Measurements from ENCODE around the gene OSBPL10. TPM values are rescaled to one million over a fixed set of nuclear protein-coding genes. Genes with fewer than 3 reads are reported as not detected.

Gene OSBPL10
- total RNA-seq, 1 donor from 2014 or later, result 3.8 TPM

DNA sequence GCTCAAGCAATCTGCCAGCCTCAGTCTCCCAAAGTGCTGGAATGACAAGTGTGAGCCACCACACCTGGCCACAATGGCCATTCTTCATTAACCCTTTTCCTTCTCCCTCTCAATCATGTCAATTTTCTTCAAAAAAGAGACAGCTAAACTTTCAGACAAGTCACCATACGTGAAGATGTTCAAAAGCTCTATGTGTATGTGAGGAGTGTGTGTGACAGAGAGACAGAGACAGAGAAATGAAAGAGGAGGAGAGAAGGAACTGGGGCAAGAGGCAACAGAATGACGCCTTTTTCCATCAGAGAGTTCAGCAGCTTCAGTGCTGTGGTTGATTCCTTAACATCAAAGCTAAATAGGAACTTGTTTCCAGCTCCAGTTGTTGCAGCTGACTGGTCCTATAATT, 27.4 kb downstream of the OSBPL10 start:
- TF ChIP-seq, protein P1, sequence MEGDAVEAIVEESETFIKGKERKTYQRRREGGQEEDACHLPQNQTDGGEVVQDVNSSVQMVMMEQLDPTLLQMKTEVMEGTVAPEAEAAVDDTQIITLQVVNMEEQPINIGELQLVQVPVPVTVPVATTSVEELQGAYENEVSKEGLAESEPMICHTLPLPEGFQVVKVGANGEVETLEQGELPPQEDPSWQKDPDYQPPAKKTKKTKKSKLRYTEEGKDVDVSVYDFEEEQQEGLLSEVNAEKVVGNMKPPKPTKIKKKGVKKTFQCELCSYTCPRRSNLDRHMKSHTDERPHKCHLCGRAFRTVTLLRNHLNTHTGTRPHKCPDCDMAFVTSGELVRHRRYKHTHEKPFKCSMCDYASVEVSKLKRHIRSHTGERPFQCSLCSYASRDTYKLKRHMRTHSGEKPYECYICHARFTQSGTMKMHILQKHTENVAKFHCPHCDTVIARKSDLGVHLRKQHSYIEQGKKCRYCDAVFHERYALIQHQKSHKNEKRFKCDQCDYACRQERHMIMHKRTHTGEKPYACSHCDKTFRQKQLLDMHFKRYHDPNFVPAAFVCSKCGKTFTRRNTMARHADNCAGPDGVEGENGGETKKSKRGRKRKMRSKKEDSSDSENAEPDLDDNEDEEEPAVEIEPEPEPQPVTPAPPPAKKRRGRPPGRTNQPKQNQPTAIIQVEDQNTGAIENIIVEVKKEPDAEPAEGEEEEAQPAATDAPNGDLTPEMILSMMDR (IDR thresholded peaks at IDR 0.05; ENCODE audit: partially characterized antibody, unreplicated experiment), result no peak
- H3K27ac Mint-ChIP-seq (ENCODE audit: unreplicated experiment), result no peak overlapping the region
- peaks cover 8% of the 10 kb centered on the region for H3K4me1 Mint-ChIP-seq (ENCODE audit: low read depth, unreplicated experiment)
- no peaks in the 10 kb centered on the region for H3K27me3 Mint-ChIP-seq (ENCODE audit: unreplicated experiment)
- no peak overlapping the region for H3K4me3 Mint-ChIP-seq (ENCODE audit: unreplicated experiment)
- DNase-seq, result no peak
- H3K36me3 Mint-ChIP-seq (ENCODE audit: unreplicated experiment), result peaks cover 20% of the 10 kb centered on the region
- H3K9me3 Mint-ChIP-seq (ENCODE audit: unreplicated experiment), result peaks cover 2% of the 10 kb centered on the region

DNA sequence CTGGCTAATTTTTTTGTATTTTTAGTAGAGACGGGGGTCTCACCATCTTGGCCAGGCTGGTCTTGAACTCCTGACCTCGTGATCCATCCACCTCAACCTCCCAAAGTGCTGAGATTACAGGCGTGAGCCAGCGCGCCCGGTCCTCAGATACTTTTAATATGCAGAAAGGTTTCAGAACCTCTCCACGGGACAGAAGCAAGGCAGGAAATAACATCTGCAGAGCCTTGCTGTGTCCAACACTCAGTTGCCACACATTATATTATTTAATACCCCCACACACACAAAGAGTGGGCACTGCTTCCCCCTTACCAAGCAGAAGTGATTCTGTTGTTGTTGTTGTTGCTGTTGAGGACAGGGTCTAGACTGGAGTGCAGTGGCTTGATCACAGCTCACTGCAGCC, 28.0 kb downstream of the OSBPL10 start:
- Mint-ChIP-seq H3K36me3 (ENCODE audit: unreplicated experiment) (peaks cover 20% of the 10 kb centered on the region), H3K9me3 (ENCODE audit: unreplicated experiment) (peaks cover 2% of the 10 kb centered on the region), H3K27ac (ENCODE audit: unreplicated experiment) (no peak overlapping the region), H3K27me3 (ENCODE audit: unreplicated experiment) (no peaks in the 10 kb centered on the region), H3K4me3 (ENCODE audit: unreplicated experiment) (no peak overlapping the region), H3K4me1 (ENCODE audit: low read depth, unreplicated experiment) (peaks cover 3% of the 10 kb centered on the region)
- TF ChIP-seq, protein P1 (IDR thresholded peaks at IDR 0.05; ENCODE audit: partially characterized antibody, unreplicated experiment), result no peak
- no peak for DNase-seq

DNA sequence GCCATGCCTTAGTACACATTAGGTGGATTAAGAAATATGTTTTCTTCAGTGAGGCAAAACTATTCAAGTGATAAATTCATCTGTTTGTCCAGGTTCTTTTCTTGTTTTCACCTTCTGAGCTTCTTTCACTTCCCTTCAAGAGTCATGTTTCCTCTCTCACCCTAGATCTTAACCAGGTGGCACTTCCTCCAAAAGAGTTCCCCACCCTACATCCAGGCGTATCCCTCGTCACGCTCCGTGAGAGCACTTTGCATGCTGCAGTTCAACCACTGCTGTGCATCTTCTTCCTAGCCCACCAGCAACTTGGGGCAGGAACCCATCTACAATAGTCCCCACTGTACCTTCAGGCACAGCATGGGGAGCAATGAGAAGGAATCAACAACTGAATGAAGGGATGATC, 28.9 kb downstream of the OSBPL10 start:
- Mint-ChIP-seq H3K36me3 (ENCODE audit: unreplicated experiment) (peaks cover 20% of the 10 kb centered on the region), H3K4me1 (ENCODE audit: low read depth, unreplicated experiment) (peaks cover 2% of the 10 kb centered on the region), H3K9me3 (ENCODE audit: unreplicated experiment) (peaks cover 2% of the 10 kb centered on the region), H3K27me3 (ENCODE audit: unreplicated experiment) (no peaks in the 10 kb centered on the region), H3K4me3 (ENCODE audit: unreplicated experiment) (no peak overlapping the region), H3K27ac (ENCODE audit: unreplicated experiment) (no peak overlapping the region)
- TF ChIP-seq, protein P1 (IDR thresholded peaks at IDR 0.05; ENCODE audit: partially characterized antibody, unreplicated experiment), result no peak
- no peak for DNase-seq

DNA sequence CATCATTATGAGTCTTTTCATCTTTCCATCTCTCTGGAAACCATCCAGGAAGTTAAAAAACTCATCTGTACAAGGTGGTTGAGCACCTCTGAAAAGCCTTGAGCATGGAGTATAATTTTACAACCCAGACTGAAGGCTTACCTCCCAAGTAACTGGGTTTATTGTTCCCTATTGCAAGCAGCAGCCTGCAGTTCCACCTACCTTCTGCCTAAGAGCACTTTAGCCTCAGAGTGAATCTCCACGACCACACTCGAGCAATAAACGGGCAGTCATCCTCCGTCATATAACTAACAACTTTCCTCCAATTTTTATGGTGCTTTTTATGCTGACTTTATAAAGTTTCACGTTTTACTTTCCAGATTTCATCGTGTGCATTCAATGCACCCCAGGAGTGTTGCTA, 32.8 kb downstream of the OSBPL10 start:
- Mint-ChIP-seq H3K4me1 (ENCODE audit: low read depth, unreplicated experiment) (peaks cover 5% of the 10 kb centered on the region), H3K36me3 (ENCODE audit: unreplicated experiment) (peaks cover 10% of the 10 kb centered on the region), H3K27me3 (ENCODE audit: unreplicated experiment) (no peaks in the 10 kb centered on the region)

DNA sequence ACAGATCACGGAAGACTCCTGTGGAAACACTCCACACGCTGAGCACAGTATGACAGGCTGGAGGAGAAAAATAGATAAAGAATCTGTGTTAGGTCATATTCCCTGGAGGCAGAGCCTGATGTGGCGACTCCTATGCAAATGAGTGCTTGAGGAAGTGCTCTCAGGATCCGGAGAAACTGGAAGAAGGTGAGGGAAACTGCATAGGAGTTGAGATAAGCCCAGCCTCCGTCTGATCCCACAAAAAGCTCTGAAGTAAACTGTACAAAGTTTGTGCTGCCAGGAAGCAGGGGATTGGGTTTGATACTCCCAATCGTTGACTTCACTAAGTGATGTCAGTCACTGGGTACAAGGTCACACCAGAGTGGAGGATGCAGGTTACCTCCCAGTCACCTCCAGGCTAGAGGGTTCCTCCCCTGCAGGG, 33.4 kb downstream of the OSBPL10 start:
- DNase-seq, result no peak
- Mint-ChIP-seq H3K27ac (ENCODE audit: unreplicated experiment) (no peak overlapping the region), H3K9me3 (ENCODE audit: unreplicated experiment) (peaks cover 5% of the 10 kb centered on the region)

More for the DNA sequence above, 32.8 kb downstream of the OSBPL10 start:
- Mint-ChIP-seq H3K9me3 (ENCODE audit: unreplicated experiment) (peaks cover 5% of the 10 kb centered on the region), H3K4me3 (ENCODE audit: unreplicated experiment) (no peak overlapping the region), H3K27ac (ENCODE audit: unreplicated experiment) (no peak overlapping the region)
- TF ChIP-seq, protein P1 (IDR thresholded peaks at IDR 0.05; ENCODE audit: partially characterized antibody, unreplicated experiment), result no peak
- no peak for DNase-seq

More for the DNA sequence above, 33.4 kb downstream of the OSBPL10 start:
- Mint-ChIP-seq H3K27me3 (ENCODE audit: unreplicated experiment) (no peaks in the 10 kb centered on the region), H3K36me3 (ENCODE audit: unreplicated experiment) (peaks cover 10% of the 10 kb centered on the region), H3K4me3 (ENCODE audit: unreplicated experiment) (no peak overlapping the region), H3K4me1 (ENCODE audit: low read depth, unreplicated experiment) (peaks cover 5% of the 10 kb centered on the region)
- TF ChIP-seq, protein P1 (IDR thresholded peaks at IDR 0.05; ENCODE audit: partially characterized antibody, unreplicated experiment), result no peak

All from glutamatergic neuron (in vitro differentiated cells).